Stimulated activated CD4-positive, alpha-beta T cell treated with anti-CD3 and anti-CD28 coated beads, TNF-alpha, amount 100 ng/mL, for 4 hours (primary cell): ENCODE measurements around the gene EXD3.

ENCODE experiments used
- DNase-seq, 3 experiments: peaks; one replicate each; pipeline ENCODE4 v3.0.0-alpha.2; 2020; ENCODE audit warnings: low read depth in 3 of 3

Gene EXD3

DNA sequence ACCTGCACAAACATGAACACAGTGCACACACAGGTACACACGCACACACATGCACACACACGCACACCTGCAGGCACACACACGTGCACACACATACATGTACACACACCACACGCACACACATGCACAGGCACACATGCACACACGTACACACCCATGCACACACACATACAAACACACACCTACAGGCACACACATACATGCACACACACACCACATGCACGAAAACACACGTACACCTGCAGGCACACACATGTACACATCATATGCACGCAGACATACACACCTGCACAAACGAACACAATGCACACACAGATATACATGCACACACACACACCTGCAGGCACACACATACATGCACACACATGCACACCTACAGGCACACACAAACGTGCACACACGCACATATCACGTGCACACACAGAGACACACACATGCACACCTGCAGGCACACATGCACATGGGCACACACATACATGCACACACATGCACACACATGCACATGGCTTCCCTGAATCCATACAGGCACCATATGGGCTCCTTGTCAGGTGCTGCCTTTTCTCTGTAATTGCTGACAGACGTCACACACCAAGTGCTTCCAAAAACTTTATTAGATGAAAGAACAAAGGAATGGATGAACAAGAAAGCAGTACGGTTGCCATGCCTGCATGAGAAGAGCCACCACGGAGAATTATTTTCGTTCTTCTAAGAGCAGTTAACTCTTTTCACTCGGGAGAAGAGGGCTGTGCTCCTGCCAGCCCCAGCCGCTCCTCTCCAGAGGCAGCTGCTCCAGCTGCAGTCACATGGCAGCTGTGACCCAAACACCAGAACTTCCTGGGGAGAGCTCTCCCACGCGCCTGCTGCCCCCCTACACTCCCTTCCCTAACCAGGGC, 57.2 kb downstream of the EXD3 start:
- no peak for DNase-seq

DNA sequence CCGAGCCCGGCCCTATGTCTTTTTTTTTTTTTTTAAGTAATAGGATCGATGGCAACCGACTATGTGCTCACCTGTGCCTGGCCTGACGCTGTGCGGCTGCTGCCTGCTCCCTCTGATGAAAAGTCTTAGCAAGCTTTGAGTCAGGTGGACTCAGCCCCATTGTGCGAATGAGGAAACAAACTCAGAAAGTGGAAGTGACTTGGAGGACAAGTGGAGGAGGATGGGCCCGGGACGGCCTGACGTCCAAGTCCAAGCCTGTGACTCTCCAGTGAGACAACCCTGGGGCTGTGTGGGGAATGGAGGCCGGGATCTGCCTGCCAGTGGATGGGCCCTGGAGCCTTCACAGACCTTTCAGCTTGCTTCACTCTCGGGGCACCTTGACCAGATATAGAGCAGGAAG, 57.9 kb downstream of the EXD3 start:
- no peak for DNase-seq

DNA sequence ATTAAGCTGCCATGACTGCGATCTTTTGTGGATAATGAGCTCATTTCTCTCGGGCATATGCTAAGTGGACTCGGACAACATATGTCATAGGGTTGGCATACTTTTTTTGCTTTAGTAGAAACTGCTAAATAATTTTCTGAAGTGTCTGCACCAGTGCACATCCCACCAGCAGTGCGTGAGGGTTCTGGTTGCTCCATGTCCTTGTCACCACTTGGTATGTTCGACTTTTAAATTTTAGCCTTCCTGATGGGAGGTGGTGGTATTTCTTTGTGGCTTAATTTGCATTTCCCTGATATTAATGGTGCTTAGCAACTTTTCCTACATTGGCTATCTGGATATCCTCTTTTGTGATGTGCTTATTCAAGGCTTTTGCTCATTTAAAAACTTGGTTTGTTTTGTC, 63.1 kb downstream of the EXD3 start:
- no peak for DNase-seq

DNA sequence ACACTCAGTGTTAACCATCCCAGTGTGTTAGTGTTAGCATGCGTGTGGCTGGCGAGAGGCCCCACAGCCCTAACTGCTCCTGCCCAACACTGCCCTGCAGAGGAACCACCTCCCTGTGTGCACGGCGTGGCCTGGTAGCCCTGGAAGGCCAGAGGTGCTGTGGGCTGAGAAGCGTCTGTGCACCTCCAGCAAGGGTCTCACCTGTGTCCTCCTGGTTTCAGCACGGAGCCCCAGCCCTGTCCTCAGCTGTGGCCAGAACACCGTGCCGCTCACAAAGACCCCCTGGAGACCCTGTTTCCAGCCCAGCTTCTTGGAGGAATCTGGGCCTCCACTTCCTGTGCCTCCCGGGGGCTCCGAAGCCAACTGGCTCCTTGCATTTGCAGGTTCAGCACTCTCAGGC, 64.8 kb downstream of the EXD3 start:
- no peak for DNase-seq

DNA sequence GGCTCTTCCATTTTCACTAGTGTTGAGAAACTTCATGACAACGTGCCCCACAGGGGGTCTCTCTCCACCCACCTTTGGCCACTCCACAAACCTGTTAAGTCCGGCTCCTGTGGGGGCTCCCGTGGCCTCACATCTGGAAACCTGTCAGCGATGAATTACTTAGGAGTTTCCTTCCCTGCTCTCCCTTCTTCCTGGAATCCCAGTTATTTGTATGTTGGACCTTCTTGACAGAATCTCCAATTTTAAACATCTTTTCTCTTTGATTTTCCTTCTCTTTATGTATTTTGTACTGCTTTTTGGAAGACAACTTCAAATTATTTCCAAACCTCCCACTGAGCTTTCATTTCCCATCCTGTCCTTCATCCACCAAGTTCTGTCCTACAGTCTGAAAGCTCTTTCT, 65.8 kb downstream of the EXD3 start:
- no peak for DNase-seq

DNA sequence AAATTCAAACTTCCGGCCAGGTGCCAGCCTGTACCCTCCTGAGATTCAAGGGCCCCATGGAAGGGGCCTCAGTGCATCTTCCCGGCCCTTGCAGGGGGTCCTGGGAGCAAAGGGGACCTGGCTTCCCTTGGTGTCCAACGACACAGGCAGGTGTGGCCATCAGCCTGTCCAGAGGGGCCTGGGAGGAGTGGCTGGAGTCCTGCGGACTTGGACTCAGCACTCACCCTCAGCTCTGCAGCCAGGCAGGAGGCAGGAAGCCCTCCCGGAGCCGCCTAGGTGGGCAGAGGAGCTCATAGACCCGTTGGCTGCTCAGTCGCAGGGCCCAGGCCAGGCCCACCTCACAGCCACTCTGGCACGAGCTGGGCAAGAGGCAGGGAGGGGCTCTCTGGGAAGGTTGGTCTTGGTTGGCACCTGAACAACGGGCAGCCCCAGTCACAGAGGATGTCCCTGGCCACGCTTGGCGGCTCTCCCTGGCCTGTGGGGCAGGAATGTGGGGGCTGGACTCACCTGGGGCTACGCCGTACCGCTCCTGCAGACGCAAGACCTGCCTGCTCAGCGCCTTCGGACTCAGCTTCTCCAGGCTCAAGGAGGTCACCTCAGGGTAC, 67.1 kb downstream of the EXD3 start:
- DNase-seq, result no peak

DNA sequence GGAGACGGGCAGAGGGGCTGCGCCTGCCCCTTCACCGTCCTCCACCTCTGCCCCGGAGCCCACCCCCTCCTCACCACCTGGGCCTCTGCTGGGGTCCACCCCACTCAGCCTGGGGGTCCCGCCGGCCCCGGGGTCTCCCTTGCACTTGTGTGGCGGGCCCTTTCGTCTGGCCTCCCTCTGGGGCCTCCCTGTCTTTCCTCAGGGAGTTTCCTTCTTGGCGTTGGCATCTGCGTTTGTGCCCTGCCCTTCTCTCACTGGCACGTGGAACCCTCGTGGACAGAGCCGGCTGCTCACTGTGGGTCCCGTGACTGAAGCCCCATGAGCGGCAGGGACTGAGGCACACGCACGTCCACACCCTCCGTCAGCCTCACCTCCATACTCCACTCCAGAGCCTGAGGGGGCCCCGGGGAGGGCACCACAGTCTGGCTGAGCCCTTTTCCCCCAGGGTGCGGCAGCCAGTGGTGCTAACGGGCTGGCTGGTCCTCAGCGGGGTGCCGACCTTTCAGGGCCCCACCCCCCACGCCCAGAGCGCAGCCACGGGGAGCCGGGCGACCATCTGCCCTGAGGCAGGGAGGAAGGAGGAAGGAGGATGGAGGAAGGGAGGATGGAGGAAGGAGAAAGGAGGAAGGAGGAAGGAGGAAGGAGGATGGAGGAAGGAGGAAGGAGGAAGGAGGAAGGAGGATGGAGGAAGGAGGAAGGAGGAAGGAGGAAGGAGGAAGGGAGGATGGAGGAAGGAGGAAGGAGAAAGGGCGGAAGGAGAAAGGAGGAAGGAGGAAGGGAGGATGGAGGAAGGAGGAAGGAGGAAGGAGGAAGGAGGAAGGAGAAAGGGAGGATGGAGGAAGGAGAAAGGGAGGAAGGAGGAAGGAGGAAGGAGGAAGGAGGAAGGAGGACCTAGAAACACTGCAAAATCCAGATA, 67.9 kb downstream of the EXD3 start:
- DNase-seq, result no peak

DNA sequence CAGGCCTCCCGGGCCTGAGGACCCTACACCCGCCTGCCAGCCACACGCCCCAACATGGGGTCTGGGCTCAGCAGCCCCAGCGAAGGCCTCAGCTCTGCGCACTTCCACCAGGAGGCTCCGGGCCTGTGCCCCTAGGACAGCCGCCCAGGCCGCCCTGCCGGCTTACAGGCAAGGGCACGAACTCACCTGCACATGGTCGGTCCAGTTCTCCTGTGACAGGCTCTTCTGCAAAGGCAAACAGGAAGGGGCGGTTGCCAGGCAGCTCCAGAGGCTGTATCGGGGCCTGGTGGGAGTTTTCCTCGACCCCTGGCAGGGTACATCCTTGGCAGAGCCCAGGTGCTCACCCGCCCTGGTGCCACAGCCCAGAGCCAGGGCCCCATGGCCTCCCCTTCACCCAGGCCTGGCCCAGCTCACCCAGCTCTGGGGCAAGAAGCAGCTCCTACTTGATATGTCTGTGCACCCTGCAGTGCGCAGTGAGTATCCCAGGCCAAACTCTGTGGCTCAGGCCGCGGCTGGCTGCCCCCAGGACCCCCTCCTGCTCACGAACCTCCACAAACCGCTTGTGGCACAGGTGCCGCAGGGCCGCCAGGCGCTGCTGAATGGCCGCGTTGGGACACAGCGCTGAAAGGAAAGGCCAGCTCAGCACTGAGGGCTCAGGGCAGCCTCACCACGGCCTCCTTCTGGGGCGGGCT, 68.7 kb downstream of the EXD3 start:
- no peak for DNase-seq

DNA sequence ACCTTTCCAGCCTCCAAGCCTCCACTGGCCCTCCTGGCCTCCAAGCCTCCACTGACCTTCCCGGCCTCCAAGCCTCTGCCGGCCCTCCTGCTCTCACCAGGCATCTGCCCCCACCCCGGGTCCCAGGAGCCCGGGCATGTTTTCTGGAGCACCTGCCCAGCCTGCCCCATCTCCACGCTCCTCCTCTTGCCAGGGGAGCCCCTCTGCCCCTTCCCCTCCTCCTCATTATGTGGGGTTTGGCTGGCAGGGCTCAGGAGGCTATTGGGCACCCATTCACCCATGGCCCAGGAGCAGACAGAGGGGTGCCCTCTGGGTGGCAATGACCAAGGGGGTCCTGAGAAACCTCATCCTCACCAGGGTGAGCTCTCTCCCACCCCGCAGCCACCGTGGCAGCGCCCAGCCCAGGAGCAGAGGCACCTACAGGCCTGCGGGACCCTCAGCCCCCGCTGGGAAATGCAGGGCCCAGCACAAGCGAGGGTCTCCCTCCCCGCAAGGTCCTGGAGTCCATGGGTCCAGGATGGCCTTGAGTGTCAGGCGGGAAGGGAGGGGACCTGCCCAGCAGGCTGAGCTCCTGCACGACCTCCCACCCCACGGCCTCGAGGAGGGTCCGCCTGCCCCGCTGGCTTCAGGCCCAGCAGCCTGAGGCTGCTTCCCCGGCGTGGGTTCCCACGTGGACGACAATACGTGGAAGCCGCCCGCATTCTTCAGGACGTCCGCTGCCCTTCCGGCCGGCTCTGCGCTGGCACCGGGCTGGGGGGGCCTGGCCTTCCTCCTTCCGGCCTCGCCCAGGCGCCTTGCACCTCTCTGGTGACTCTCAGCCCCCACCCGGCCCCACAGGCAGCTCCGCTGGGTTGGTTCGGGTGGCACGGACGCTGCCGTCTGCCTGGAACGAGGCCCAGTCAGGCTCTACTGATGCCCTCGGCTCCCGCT, 69.5 kb downstream of the EXD3 start:
- DNase-seq, result no peak

DNA sequence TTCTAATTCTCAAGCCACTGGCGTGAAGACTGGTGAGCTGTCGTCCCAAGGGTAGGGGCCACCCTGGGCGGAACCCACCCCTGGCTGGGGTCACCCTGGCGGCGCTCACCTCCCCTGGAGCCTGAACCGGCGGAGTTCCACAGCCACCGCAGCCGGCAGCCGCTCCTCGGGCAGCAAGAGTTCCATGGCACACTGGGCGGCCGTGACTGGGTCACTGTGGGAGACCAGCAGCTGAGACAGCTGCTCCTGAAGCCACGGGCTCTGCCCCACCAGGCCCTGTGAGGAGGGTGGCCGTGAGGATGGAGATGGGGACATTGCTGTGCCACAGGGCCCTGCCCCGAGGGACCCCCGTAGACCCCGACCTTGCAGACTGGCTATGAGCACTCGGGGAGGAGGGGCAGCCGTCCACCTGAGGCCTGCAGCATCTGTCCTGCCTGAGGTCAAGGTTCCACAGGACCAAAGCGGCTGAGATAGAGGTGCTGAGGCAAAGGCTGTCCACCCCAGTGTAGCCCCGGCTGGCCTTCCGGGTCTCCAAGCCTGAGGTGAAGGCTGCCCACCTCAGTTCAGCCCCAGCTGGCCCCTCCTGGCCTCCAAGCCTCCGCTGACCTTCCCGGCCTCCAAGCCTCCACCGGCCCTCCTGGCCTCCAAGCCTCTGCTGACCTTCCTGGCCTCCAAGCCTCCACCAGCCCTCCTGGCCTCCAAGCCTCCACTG, 70.3 kb downstream of the EXD3 start:
- DNase-seq, result no peak

DNA sequence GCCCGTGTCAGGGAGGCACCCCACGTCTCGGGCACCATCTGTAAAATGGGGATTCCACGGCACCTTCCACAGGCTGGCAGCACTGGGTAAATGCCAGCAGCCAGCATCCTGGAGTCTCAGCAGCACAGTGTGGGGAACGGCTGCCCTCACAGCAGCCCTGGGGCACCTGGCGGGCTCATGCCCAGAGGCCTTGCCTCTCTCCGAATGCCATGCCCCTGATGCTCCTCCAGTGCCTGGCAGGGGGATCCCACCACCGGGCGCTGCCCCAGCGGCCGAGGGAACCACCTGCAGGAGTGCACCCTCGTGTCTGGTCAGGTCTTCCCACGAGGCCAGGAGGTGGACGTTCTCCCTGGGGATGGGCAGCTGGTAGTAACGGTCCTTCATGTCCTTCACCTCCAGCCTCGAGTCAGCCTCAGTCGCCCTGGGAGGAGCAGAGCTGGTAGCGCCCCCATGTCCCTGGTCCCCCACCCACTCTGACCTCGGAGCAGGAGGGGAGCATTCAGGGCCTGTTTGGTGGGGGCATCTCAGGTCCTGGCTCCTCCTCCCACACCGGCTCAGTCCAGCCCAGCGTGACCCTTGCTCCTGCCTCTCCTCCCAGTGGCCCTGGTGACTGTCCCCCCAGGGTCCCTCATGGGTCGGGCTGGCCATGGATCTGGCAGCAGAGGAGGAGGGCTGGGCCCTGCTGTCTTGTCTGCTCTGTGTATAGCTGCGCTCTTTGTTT, 71.0 kb downstream of the EXD3 start:
- no peak for DNase-seq

DNA sequence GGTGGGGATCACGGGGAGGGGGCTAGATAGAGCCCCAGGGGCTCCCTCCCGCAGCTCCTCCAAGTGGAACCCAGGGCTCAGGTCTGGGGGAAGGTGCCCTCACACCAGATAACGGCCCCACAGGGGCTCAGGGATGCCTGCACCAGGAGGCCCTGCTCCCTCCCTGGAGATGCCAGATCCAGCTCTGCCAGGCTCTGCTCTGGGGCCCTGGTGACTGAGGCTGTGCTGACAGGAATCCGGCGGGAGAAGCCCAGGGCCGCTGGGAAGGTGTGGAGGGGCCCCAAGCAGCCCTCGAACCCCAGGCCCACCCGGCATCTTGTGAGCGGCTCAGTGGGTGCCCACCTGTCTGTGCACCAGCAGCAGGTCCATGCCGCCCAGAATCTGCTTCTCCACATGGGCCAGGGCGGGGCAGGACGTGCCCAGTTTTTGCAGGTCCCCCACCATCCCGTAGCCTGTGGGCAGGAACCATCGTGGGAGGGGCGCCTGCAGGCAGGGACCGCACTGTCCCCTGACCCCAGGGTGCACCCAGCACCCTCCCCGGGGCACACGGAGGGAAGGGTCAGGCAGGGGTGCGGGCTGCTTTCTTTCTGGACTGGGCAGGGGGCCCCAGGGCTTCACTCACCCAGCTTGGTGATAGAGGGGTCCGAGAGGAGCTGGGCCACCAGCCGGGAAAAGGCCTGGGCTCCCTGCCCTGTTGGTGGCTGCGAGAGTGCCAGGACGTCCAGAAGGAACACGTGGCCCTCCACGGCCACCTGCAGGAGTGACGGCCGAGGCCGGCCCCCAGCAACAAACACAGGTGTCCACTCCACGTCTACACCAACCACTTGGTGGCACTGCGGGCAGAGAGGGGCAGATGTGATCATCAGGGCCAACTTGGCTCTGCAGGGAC, 72.0 kb downstream of the EXD3 start:
- no peak for DNase-seq

DNA sequence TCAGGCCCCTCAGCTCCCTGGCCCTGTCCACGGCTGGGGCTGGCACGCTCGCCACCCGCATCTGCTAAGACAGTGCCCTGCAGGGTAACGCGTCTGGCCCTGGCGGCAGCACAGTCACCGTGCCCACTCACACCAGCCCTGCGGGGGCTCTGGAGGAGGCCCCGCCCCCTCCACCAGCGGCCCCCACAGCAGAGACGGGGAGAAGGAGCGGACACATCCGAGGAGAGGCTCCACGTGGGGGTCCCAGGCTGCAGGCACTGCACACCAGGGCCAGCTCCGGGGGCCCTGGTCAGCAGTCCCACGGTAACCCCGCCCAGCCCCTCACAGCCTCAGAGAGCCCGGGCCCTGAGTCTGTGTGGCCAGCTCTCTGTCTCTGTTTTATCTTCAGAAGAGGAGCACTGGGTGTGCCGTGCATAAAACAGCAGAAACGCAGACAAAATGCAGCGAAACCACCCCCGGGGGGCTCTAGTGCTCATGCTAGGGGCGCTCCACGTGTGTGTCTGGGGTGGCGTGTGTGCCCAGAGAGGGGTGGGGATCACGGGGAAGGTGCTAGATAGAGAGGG, 73.4 kb downstream of the EXD3 start:
- DNase-seq, result no peak

DNA sequence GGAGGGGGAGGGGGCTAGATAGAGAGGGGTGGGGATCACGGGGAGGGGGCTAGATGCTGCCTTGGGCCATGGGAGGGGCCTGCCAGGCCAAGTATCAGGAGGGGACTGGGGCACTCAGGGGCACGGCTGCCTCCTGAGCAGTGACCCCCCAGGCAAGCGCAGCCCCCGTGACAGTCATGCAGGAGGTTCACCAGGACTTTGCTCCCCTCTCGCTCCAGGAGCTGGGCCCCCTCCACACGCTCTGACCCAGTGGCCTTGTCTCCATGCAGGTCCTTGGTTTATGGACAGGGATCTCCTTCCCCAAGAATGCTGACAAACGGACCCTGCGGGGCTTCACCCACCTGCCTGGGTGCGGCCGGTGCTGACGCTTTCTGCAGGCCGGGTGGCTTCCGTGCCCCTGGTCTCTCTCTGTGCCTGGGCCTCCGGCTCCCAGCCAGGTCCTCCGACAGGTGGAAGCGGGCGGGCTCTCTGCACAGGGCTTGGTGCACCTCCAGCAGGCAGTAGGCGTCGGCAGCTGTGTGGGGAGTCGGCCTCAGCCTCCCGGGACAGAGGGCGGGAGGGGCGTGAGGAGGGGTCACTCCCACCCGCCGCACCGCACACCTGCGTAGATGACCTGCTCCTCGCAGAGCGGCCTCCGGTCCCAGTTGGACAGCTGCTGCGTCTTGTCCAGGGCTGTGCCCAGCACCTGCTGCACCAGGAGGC, 74.0 kb downstream of the EXD3 start:
- DNase-seq, result no peak

DNA sequence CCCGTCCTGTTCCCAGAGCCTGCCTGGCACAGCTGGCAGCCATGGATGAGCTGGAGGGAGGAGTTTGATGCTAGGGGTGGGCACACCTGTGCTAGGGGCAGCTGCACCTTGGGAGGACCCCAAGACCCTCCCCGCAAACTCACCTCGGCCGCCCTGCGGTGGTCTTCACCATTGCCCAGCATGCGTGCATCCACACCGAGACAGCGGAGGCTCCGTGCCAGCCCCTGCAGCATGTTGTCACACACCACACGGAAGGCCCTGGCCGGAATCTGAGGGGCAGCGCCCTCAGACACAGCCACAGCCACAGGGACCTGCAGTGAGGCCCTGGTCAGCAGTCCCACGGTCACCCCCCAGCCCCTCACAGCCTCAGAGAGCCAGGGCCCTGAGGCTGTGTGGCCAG, 75.0 kb downstream of the EXD3 start:
- DNase-seq, result no peak

DNA sequence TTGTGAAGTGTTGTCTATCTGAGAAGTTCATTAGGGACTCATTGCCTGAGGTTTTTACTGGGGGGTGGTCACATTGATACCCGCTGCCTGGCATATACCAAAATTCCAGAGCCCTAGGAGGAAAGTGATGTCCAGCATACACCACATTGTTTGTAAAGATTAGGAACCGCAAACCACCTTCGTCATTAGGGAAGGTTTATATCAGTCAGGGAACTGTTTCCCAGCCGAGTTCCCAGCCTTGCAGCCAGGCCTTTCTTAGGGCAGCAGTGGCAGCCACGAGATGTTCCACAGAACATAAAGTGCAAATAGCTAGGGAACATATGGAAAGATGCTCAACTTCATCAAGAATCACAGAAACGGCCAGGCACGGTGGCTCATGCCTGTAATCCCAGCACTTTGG, 80.5 kb downstream of the EXD3 start:
- DNase-seq, result no peak

DNA sequence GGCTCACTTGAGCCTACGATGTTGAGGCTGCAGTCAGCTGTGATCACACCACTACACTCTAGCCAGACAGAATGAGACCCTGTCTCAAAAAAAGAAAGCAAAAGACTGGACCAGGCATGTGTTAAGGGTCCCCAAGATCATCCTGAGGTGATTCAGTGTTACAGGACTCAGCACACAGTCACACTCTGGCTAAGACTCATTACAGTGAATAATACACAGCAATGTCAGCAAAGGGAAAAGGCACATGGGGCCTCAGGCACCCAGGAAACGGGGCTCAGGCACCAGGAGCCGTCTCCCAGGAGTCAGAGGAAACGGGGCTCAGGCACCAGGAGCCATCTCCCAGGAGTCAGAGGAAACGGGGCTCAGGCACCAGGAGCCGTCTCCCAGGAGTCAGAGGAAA, 81.7 kb downstream of the EXD3 start:
- DNase-seq, result no peak
